Fibroblast of villous mesenchyme (primary cell): ENCODE measurements around the gene SSUH2. TPM values are rescaled to one million over a fixed set of nuclear protein-coding genes. Genes with fewer than 3 reads are reported as not detected.
"Not testable (repeated sequence)": the region's sequence is repeated elsewhere in the genome, so short reads cannot be mapped to it uniquely, and the experiment has no call there.

Source experiments
- DNase-seq: peaks from one replicate; pipeline ENCODE4 v3.0.0-alpha.2; 2010; ENCODE audit warnings: low read depth
- H3K4me3 ChIP-seq: 2 replicates; pipeline ENCODE4 v1.5.1; 2011; ENCODE audit warnings: low read depth, mild to moderate bottlenecking, low read length
- CTCF ChIP-seq: IDR thresholded peaks from 2 replicates; pipeline ENCODE4 v1.5.1; 2012; ENCODE audit warnings: low read depth, mild to moderate bottlenecking, low read length; ENCODE audit not compliant: insufficient read depth
- total RNA-seq: library from RNA; depleted of rRNA; stranded (reverse); fragments of >200 nt; gene quantifications from 2 replicates; pipeline ENCODE4 v1.2.3, GENCODE V29; 2012

SSUH2 gene, protein sequence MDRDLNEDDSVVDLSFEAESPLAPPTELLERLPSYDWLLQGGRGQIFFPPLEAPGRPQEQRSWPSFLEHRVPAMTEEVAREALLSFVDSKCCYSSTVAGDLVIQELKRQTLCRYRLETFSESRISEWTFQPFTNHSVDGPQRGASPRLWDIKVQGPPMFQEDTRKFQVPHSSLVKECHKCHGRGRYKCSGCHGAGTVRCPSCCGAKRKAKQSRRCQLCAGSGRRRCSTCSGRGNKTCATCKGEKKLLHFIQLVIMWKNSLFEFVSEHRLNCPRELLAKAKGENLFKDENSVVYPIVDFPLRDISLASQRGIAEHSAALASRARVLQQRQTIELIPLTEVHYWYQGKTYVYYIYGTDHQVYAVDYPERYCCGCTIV
- 0.32 TPM in 1 of 2 replicates, not detected in the other for total RNA-seq

DNA sequence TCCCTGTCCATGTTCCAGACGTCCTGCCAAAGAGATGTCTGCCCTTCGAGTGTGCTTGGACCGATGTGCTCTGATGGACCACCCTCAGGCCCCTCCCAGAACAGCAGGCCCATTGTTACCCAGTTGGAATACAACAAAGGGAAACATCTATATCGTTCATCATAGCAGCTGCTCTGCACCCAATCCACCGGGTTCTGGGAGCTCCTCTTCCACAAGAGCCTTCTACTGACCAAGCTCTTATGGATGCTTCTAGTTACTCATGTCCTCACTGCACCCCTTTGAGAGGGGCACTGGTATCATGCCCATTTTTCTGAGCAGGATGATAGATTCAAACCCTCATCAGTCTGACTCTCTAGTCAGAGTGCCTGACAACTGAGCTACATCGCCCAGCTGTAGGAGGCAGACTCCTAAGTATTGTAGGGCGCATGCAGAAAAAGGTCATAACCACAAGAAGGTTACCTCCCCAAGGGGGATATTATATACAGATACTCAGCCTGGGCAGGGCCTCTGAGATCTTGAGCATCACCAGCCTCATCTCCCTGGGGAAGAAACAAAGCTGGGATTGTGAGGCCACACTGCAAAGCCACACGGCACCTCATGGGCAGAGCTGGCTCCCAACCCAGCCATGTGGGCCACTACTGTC lies at the start of gene SSUH2:
Gene SSUH2, minus strand, starts transcription at position 51 of the 643 bp plus-strand sequence. Its CDS starts 40 bp downstream, at position 11.
- no peak for TF ChIP-seq CTCF
- no peak for DNase-seq
- no peak within 1 kb of the TSS for H3K4me3 ChIP-seq

DNA sequence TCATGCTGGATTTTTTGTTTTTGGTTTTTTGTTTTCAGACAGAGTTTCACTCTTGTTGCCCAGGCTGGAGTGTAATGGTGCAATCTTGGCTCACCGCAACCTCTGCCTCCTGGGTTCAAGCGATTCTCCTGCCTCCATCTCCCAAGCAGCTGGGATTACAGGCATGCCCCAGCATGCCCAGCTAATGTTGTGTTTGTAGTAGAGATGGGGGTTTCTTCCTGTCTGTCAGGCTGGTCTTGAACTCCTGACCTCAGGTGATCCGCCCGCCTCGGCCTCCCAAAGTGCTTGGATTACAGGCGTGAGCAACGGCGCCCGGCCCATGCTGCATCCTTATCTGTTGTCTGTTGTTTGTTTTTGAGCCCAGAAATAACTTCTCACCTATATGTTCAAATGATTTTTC lies 46.7 kb upstream of the SSUH2 start:
- not testable (repeated sequence) for DNase-seq, H3K4me3 ChIP-seq

GRCh38 chr3:8684992-8685391 lies 40.4 kb upstream of the SSUH2 start:
- H3K4me3 ChIP-seq, DNase-seq: not testable (repeated sequence)

DNA sequence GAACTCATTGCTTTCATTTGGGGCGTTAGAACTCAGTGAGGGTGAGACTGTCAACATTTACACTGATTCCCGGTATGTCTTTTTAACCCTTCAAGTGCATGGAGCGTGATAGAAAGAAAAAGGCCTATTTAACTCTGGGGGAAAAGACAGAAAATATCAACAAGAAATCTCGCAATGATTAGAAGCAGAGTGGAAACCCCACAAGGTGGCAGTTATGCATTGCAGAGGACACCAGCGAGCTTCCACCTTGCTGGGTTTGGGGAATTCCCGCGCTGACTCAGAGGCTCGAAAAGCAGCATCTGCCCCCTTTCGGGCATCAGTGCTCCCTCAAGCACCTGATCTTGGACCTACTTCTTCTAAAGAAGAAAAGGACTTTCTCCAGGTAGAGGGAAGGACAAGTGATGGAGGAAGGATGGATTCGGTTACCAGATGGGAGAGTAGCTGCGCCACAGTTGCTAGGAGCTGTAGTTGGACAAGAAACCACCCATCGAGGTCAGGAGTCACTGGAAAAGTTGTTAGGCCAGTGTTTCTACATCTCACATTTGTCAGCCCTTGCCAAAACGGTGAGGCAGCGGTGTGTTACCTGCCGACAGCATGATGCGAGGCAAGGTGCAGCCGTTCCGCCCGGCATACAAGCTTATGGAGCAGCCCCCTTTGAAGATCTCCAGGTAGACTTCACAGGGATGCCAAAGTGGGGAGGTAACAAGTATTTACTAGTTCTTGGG lies 38.4 kb upstream of the SSUH2 start:
- DNase-seq, H3K4me3 ChIP-seq: not testable (repeated sequence)

GRCh38 chr3:8681881-8682538 lies 37.4 kb upstream of the SSUH2 start:
- DNase-seq, H3K4me3 ChIP-seq: not testable (repeated sequence)

DNA sequence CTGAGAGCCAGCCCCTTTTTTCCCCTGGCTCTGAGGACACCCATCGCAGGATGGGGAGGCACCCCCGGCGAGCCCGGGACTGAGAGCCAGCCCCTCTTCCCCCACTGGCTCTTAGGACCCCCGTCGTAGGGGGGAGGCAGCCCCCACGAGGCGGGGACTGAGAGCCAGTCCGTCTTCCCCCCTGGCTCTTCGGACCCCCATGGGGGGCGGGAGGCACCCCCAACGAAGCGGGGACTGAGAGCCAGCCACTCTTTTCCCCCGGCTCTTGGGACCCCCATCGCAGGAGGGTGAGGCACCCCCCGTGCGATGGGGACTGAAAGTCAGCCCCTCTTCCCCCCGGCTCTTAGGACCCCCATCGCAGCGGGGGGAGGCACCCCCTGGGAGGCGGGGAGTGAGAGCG lies 36.8 kb upstream of the SSUH2 start:
- DNase-seq = no peak
- H3K4me3 ChIP-seq = no peak overlapping the region
- no peak for TF ChIP-seq CTCF

DNA sequence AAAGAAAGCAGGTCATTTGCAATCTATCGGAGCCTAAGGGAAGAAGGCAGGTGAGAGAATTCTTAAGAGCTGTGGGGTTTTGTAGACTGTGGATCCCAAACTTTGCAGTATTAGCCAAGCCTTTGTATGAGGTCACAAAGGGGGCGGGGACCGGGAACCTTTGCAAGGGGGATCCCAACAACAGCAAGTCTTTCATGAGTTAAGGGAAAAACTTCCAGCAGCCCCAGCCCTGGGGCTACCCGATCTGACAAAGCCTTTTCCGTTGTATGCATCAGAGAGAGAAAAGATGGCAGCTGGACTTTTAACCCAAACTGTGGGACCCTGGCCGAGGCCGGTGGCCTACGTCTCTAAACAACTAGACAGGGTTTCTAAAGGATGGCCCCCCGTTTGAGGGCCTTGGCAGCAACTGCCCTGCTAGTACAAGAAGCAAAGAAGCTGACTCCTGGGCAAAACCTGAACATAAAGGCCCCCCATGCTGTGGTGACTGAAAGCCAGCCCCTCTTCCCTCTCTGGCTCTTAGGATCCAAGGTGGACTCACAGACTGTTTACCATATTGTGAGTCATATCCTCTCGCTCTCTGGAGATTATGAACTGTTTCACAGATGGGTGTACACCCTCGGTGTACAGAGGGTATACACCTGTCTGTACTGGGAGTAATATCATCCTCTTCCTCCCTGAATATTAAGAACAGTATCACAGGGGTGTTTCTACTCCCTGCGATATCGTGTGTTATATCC lies 35.4 kb upstream of the SSUH2 start:
- not testable (repeated sequence) for H3K4me3 ChIP-seq, DNase-seq

DNA sequence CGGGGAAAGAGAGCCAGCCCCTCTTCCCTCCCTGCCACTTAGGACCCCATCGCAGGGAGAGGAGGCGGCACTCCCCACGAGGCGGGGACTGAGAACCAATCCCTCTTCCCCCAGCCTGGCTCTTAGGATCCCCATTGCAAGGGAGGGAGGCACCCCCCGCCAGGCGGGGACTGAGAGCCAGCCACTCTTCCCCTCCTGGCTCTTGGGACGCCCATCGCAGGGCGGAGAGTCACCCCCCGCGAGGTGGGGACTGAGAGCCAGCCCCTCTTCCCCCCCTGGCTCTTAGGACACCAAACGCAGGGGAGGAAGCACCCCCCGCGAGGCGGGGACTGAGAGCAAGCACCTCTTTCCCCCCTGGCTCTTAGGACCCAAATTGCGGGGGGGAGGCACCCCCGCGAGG lies 34.2 kb upstream of the SSUH2 start:
- H3K4me3 ChIP-seq = no peak overlapping the region
- DNase-seq = no peak
- no peak for TF ChIP-seq CTCF

- not testable (repeated sequence) for DNase-seq, H3K4me3 ChIP-seq
Observed at GRCh38 chr3:8677258-8677657, 32.7 kb upstream of the SSUH2 start.

DNA sequence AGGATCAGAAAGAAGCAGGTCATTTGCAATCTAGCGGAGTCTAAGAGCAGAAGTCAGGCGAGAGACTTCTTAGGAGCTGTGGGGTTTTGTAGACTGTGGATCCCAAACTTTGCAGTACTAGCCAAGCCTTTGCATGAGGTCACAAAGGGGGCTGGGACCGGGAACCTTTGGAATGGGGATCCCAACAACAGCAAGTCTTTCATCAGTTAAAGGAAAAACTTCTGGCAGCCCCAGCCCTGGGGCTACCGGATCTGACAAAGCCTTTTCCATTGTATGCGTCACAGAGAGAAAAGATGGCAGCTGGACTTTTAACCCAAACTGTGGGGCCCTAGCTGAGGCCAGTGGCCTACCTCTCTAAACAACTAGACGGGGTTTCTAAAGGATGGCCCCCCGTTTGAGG lies 31.0 kb upstream of the SSUH2 start:
- not testable (repeated sequence) for H3K4me3 ChIP-seq, DNase-seq
